Lower leg skin (tissue), 3 donors: ENCODE results near the gene EGR1.

Experiments used
- POLR2A ChIP-seq, 2 donors: fragments of 450-650 bp; IDR thresholded peaks; one replicate each; pipeline ENCODE4 v1.6.1; 2016 to 2017; ENCODE audit warnings: antibody characterized with exemption in 2 of 2, mild to moderate bottlenecking in 1 of 2, moderate library complexity in 1 of 2
- TF ChIP-seq, protein P1 (sequence below), 3 donors: fragments of 450-650 bp; IDR thresholded peaks; one replicate each; pipeline ENCODE4 v1.5.1; 2016; ENCODE audit warnings: antibody characterized with exemption in 3 of 3, mild to moderate bottlenecking in 3 of 3, moderate library complexity in 2 of 3

DNA sequence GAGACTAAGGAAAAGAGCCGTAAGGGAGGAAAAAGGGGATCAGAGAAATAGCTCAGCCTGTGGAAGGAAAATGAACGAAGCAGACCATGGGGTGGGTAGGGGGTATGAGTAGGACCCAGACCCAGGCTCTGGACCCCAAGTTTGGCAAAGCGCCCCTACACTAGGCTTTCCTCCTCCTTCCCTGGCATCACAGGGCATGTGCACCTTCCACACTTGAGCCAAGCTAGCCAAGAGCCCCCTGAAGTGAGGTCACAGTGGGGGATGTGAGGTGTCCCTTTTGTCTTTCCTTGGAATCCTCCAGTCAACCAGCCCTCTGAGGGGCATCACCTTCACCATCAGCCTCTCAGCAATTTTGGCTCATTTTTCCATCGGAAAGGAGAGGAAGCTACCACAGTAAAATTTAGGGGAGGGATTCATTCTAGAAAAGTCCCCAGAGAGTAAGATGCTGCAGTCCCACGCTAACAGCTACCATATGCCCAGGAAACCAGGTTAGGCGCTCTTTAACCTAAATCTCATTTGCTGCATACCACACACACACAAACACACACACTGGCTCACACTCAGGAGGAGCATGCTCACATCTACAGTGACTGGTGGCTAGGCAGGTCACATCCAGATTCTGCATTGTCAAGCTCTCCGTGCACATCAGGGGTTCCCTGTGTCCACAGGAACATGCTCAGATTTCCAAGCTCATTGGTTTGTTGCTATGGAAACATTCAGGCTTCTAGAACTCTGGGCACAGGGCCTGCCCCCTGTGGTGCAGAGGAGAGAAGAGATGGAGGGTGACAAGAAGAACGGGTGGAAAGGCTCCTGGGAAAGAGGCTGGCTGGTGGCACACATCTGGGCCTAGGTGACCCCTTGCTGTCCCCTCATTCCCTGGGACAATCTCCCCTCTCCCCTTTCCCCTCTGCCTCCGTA is 16.5 kb upstream of the EGR1 start:
- TF ChIP-seq, protein P1, sequence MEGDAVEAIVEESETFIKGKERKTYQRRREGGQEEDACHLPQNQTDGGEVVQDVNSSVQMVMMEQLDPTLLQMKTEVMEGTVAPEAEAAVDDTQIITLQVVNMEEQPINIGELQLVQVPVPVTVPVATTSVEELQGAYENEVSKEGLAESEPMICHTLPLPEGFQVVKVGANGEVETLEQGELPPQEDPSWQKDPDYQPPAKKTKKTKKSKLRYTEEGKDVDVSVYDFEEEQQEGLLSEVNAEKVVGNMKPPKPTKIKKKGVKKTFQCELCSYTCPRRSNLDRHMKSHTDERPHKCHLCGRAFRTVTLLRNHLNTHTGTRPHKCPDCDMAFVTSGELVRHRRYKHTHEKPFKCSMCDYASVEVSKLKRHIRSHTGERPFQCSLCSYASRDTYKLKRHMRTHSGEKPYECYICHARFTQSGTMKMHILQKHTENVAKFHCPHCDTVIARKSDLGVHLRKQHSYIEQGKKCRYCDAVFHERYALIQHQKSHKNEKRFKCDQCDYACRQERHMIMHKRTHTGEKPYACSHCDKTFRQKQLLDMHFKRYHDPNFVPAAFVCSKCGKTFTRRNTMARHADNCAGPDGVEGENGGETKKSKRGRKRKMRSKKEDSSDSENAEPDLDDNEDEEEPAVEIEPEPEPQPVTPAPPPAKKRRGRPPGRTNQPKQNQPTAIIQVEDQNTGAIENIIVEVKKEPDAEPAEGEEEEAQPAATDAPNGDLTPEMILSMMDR (IDR thresholded peaks at IDR 0.05): no peak
- TF ChIP-seq POLR2A (IDR thresholded peaks at IDR 0.05): no peak
